Stimulated activated CD8-positive, alpha-beta memory T cell treated with anti-CD3 and anti-CD28 coated beads, Interleukin-15, amount 100 ng/mL, for 1 hour (primary cell): ENCODE data around the gene IGSF21.

ENCODE experiments used
- DNase-seq: peaks from one replicate; pipeline ENCODE4 v3.0.0-alpha.2; 2020; ENCODE audit warnings: low read depth

IGSF21 gene

DNA sequence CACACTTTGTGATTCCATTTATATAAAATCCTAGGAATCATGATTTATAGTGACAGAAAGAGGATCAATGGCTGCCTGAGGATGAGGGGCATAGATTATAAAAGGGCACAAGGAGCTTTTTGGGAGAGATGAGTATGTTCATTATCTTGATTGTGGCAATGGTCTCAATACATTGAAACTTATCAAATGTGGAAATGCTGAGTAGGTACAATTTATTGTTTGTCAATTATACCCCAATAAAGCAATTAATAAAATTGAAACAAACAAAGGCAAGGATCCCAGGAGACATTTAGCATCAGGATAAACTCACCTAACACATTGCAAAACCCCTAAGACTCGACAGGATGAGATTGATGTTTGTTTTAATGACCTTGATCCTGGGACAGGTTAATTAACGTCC, 220.1 kb downstream of the IGSF21 start:
- DNase-seq: no peak

DNA sequence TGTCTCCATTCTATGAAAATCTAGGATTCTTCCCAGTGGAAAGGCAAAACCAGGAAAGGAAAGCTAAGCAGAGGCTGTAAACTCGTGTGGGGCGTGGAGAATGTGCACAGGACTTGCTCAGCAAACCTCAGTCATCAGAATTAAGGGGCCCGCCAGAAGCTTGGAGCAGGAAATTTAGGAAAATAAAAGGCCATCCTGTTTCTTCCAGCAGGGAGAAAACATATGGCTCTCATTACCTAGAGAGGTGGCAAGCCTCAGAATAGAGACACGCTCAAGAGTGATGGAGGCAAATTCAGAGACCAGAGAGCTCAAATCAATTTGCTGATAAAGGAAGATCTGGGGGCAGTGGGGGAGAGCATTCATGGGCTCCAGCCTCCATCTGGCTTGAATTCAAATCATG, 221.2 kb downstream of the IGSF21 start:
- no peak for DNase-seq

DNA sequence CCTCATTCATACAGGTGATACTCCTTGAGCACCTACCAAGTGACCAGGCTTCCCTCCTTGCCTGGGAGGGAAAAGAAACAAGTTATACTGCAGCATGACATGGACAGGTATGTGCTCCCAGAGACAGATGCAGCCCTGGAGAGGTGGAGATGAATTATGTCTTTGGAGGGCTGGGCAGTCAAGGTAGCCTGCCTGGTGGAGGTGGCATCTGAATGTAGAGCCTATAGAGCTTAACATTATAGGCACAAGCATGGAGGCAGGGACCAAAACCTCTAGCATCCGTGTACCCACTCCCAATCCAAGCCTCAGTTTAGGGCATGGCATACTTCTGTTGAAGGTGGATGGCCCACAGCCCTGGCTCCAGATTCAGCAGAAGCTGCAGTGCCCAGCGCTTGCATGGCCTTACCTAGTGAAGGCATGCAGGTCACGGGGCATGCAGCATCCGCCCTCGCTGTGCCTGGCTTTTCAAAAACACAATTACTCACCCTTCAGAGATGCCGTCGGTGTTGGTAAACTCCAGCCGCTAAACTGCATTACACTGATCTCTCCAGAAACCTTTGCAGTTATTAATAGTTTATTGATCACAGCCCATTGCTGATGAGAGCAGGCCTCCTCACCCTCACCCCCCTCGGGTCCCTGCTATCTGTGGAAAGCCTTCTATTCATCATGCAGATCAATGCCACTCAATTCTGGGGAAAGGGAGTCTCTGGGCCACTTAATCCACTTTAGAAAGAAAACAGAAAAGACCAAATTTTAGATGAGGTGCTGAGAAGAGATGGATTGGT, 222.1 kb downstream of the IGSF21 start:
- no peak for DNase-seq

DNA sequence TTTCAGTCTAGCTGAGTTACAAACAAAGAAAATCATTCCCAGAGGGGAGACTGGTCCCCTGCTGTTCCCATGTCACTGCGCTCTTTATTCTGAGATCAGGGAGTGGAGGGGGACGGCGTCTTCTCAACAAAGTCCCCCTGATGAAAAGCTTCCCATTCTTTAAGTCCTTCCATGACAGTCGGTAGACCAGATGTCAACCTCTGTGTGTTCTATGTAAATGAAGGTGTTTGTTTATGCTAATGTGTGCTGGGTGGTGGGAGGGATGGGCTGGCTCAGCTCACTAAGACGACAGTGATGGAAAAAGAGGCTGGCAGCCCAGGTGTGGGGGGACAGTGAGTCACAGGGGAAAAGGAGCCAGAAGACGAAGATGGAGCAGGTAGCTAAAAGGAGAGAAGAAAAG, 225.0 kb downstream of the IGSF21 start:
- no peak for DNase-seq

DNA sequence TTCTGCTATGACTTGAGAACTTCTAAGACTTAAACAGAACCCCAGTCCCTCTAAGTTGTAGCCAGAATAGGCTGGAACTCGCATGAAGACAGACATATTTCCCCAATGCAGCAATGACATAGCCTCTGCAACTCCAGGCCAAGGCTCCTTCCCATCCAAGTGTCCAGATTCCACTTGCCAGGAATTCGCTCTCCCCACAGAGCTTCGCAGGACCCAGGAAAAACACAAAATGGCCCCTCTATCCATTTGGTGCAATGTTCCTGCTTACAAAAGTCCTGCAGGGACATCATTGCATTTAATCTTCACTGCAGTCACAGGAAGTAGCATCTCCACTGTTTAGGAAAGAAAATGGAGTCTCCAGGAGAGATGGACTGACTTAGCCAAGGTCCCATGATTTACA, 225.6 kb downstream of the IGSF21 start:
- DNase-seq: no peak

DNA sequence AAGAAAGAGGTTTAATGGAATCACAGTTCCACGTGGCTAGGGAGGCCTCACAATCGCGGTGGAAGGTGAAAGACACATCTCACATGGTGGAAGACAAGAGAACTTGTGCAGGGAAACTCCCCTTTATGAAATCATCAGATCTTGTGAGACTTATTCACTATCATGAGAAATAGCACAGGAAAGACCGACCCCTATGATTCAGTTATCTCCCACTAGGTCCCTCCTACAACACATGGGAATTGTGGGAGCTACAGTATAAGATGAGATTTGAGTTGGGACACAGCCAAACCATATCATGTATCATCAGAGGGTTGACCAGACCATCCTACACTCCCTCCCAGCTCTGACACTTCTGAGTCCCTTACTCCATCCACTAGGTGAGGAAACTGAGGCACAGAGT, 229.2 kb downstream of the IGSF21 start:
- DNase-seq: no peak

DNA sequence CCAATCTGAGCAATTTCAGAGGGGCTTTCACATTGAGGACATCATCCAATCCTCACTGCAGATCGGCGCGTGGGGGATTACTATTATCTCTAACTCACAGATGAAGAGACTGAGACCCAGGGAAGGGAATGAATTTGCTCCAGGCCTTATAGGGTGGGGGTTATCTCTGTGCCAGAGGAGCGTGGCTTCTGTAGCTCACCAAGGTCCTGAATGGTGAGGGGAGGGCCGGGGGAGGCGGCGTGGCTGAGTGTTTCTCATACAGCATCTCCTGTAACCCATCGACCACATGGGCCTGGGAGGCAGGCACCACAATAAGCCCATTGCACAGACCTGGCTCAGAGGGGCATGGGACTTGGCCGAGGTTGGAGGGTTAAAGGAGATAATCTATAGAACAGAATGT, 230.2 kb downstream of the IGSF21 start:
- no peak for DNase-seq

DNA sequence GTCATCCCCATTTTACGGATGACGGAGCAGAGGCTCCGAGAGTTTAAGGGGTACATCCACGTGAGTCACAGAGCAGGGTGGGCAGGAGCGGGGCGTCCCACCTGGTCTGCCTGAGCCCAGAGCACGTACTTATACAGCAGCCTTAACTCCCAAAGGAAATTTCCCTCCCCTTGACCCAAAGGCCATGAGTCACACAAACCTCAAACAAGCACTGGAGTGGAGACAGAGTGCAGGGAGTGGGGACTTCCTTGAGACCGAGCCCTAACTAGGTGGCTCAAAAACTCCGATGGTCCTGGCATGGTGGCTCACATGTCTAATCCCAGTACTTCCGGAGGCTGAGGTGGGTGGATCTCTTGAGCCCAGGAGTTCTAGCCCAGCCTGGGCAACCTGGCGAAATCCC, 231.6 kb downstream of the IGSF21 start:
- no peak for DNase-seq

DNA sequence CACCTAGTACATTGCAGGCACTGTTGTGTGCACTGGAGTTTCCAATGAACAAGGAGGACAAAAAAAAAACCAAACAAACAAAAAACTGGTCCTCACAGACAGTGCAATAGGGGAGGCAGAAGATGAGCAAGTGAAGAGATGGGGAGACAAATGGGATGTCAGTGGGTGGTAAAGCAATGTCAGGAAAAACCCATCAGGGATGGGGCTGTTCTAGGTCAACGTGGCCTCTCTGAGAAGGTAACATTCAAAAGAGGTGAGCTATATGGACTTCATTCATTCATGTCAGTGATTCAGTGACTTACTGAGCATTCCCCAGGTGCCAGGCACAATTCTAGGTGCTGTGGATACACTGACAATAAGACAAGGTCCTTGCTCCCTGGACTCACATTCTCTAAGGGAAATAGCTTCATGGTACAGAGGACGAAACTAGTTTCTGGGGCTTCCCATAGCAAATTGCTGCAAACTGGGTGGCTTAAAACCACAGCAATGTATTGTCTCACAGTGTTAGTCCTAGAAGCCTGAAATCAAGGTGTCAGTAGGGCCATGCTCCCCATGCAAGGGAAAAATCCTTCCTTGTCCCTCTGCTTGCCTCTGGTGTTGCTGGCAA, 232.7 kb downstream of the IGSF21 start:
- DNase-seq: no peak

DNA sequence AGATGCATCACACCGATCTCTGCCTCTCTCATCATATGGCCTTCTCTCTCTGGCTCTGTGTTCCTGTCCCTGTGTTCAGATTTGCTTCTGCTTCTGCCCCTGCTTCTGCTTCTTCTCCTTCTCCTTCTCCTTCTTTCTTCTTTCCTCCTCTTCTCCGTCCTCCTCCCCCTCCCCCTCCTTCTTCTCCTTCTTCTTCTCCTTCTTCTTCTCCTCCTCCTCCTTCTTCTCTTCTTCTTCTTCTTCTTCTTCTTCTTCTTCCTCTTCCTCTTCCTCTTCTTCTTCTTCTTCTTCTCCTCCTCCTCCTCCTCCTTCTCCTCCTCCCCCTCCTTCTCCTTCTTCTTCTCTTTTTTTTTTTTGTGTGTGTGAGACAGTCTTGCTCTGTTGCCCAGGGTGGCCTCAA, 233.2 kb downstream of the IGSF21 start:
- DNase-seq: no peak

DNA sequence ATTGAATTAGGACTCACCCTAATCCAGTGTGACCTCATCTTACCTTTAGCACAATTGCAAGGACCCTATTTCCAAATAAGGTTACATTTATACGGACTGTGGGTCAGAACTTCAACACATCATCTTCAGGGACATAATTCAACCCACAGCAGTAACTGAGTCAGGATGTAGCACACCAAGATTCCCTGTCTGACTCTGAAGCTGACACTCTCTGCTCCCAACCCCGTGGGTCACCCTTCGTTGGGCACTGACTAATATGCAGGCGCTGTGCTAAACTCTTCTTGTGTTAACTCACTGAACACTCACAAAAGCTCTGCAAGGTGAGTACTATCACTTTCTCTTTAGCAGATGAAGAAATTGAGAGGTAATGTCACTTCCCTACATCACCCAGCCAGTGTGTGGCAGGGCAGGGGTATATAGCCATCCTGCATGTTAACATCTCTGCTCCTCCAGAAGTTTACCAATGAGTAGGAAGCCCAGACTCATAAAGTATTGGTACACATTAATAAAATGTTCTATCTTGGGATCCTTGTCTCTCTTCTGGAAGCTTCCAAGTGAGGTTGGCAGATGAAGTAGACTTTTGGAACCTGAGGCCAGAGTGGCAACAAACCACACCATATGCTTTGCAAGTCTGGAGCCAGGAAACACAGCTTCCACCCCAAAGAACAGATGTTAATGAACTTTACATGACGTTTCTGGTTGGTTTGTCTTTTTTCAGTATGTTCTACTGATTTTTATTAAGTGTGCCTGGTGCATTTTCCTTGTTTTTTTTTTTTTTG, 233.9 kb downstream of the IGSF21 start:
- no peak for DNase-seq

DNA sequence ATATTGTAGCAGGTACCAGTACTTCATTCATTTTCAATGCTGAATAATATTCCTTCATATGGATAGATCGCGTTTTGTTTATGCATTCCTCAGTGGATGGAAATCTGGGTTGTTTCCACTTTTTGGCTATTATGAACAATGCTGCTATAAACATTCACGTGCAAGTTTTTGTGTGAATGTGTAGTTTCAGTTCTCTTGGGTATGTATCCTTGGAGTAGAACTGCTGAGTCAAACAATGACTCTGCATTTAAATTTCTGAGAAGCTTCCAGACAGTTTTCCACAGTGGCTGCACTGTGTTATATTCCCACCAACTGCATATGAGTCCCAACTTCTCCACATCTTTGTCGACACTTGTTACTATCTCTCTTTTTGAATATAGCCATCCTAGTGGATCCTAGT, 235.1 kb downstream of the IGSF21 start:
- DNase-seq: no peak

DNA sequence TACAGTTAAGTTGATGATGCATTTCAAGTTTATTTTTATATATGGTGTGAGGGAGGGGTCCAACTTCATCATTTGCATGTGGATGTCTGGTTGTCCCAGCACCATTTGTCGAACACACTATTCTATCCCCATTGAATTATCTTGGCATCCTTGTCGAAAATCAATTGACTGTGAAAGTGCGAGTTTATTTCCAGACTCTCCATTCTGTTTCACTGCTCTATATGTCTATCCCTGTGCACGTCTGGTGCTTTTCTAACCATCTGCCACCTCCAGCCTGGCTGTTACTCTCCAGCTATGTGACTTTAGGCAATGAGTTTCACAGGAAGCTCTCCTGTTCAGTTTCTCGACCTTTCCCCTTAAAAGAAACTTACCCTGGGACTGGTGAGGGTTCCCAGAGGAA, 236.0 kb downstream of the IGSF21 start:
- no peak for DNase-seq

DNA sequence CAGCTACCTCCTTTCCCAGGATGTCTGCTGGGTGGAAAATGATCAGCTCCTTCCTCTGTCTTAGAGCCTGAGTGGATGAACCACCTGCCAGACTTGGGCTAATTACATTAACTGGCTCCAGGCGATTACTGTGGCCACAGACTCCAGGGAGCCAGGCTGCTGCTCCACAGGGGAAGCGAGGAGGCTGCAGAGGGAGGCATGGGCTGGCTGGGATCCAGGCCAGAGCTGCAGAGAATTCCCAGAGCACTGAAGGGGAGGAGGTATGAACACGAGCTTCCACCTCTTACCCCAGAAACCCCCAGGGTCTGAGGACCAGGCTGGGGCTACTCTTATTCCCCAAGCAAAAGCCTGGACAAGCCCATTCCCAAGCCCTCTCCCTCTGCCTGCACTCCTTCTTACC, 237.2 kb downstream of the IGSF21 start:
- DNase-seq: no peak

DNA sequence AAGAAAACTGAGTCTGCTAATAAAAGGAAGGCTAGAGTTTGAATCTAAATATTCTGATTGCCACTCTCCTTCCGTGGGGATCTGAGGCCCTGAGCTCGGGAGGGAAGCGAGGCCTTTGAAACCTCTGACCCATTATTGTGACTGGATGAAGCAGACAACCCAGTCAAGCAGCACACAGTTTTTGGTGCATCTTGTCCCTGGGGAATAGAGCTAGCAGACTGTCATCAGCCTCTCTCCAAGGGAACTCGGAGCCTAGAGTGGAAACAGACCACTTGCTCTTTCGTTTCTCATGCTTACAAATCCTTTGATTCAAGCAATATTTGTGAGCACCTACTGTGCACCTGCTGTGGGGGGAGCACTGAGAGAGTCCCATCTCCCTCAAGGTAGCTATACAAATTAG, 240.0 kb downstream of the IGSF21 start:
- DNase-seq: no peak

DNA sequence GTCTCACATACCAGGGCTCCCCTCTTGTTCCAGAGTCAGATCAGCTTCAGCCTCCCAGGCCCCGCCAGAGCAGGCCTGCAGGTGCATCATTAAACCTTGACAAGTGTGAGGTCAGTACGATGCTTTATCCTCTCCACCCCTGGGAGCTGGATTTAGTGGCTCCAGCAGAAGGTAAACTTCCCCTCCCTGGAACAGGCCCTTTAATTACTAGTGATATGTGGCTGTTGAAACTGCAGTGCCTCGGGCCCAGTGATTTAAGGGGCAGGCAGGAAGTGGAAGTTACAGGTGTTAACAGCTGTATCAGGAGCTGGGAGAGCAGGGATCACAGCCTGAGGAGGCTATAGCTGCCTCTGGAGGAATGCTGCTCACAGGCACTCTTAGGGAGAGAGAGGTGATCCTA, 240.8 kb downstream of the IGSF21 start:
- DNase-seq: no peak

DNA sequence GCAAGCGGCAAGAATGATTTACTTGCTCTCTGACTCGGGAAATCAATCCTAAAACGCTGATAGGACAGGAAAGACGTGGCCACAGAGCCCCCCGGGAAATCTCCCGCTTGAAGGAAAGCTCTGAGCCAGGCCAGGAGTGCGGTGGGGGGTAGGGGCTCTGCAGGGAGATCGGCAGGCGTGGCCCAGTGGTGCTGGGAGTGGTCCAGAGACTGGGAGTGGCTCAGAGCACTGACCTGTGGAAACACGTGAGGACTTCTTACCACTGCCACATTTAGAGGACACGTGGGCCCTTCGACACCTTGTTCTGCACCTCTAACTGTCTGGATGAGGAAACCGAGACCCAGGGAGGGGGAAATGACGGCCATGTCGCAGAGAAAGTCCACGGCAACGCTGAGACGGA, 243.1 kb downstream of the IGSF21 start:
- no peak for DNase-seq

DNA sequence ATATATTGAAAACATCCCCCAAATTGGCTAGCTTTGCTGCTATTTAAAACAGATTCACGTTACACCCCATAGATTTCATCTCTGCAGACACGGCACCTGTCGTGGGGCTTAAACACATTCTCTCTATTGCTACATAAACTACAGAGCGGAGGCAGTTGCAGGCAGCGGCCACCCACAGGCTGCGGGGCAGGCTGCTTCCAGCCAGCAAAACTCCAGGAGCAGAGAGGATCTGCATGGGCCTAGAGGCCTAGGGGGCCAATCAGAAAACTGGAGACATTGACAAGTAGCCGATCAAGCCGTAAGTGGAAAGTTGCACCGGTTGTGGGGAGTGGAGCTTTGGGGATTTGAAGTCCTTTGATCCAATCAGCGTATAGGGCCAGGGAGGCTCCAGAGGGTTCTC, 244.1 kb downstream of the IGSF21 start:
- DNase-seq: no peak

DNA sequence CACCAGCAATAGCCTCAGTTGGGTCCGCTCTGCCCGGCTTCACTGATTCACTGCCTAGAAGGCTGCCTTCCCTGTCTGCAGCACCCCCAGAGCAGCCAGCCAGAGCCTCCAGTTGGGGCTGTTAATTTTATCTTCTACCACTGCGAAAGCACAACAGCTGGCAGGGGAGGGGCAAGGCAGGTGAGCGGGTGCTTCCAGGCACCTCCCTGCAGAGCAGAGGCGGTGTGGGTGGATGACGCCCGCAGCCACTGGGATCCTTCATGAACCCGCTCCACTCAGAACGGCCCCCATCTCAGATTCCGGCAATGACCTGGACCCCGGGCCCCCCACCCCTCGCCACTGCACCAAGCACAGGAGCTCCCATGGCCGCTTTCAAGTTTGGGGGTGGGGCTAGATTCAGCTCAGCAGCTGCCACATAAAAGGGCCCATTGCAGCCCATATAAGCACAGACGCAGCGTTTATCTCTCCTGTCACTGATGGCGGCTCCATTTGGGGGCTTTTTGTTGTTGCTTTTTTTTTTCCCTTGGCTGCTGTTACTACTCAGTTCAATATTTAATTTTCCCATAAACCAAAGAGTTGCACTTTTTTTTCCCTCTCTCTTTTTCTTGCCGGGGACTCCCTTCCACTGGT, 245.2 kb downstream of the IGSF21 start:
- no peak for DNase-seq

DNA sequence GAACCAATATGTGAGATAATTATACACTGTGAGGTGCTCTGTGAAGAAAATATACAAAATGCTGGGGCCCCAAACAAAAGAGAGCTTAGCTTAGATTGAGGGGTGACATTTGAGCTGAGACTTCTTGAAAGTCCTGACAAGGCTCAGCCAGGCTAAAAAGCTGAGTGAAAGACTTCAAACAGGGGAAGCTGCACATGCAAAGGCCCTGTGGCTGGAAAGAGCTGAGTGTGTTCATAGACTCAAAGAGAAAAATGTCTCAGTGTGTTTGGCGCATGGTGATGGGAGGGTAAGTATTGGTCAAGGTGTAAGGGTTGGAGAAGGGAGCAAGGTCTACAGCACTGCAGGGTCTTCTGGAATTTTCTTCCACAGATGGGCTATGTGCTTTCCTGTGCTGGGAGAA, 245.9 kb downstream of the IGSF21 start:
- DNase-seq: no peak

DNA sequence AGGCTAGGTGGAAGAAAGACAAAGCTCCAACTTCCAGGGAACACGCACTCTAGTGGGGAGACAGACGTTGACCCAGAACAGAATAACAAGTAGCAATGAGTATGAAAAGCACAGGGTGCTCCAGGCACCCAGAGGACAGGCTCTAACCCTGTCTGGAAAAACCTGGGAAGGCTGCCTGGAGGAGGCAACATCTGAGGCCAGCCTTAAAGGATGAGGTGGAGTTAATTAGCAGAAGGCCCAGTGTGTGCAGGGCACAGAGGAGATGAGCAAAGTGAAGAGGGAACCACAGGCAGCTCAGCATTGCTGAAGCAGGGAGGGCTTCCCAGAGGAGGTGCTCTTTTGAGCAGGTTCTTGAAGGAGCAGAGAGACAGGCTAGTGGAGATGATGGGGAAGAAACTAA, 246.4 kb downstream of the IGSF21 start:
- DNase-seq: no peak

DNA sequence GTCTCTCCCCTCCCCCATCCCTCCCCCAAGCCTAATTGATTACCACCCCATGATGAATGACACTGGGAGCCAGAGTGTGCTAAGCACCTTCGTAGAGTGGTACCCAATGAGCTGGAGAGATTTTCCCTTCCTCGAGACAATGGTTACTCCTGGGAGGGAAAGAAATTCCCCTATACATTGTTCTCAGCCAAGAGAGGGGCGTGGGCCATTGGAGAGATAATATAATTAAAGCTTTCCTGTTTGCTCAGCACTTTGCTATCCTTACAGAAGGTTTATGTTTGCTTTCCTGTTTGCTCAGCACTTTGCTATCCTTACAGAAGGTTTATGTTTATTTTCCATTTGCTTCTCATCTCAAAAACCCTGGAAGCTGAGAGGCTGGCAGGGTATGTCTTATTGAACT, 247.0 kb downstream of the IGSF21 start:
- DNase-seq: no peak
